Natural killer cell (primary cell): ENCODE results near the gene NCMAP. TPM values are rescaled to one million over a fixed set of nuclear protein-coding genes. Genes with fewer than 3 reads are reported as not detected.

Experiments
- ATAC-seq, 3 donors: fragments of 150-1000 bp in 2 of 3; fragments of 200-7000 bp in 1 of 3; cut with Tn5 transposase; 1 replicate in 1 of 3; 2 replicates in 2 of 3; pipeline ENCODE4 v1.10.0; 2021; ENCODE audit warnings: mild to moderate bottlenecking in 2 of 3, moderate library complexity in 2 of 3
- DNase-seq, 2 donors: peaks; one replicate each; pipeline versions ENCODE4 v3.0.0 to v3.0.0-alpha.2; 2013 to 2021; ENCODE audit warnings: mixed read lengths in 1 of 2
- H3K27ac ChIP-seq: one replicate; pipeline ENCODE4 v1.5.1; 2013; ENCODE audit warnings: mild to moderate bottlenecking, low read length
- H3K27me3 ChIP-seq: one replicate; pipeline ENCODE4 v1.6.1; 2013; ENCODE audit warnings: low read length; ENCODE audit not compliant: control insufficient read depth, insufficient read depth
- H3K36me3 ChIP-seq: one replicate; pipeline ENCODE4 v1.6.1; 2013; ENCODE audit warnings: low read length; ENCODE audit not compliant: control insufficient read depth, insufficient read depth
- H3K4me1 ChIP-seq: one replicate; pipeline ENCODE4 v1.6.1; 2013; ENCODE audit warnings: low read length; ENCODE audit not compliant: control insufficient read depth, insufficient read depth
- H3K4me3 ChIP-seq: one replicate; pipeline ENCODE4 v1.5.1; 2013; ENCODE audit warnings: low read length
- H3K9me3 ChIP-seq: one replicate; pipeline ENCODE4 v1.6.1; 2013; ENCODE audit warnings: low read length; ENCODE audit not compliant: control insufficient read depth, insufficient read depth
- H3K27ac Mint-ChIP-seq, 2 donors: one replicate each; pipeline ENCODE4 v1.8.0; 2022; ENCODE audit warnings: mild to moderate bottlenecking in 2 of 2, mixed read lengths in 2 of 2, moderate library complexity in 1 of 2
- H3K27me3 Mint-ChIP-seq, 2 donors: one replicate each; pipeline ENCODE4 v1.8.0; 2022; ENCODE audit warnings: low read depth in 2 of 2, mixed read lengths in 2 of 2
- H3K36me3 Mint-ChIP-seq: one replicate; pipeline ENCODE4 v1.8.0; 2022; ENCODE audit warnings: mixed read lengths
- H3K4me1 Mint-ChIP-seq, 2 donors: one replicate each; pipeline ENCODE4 v1.8.0; 2022; ENCODE audit warnings: mixed read lengths in 2 of 2
- H3K4me3 Mint-ChIP-seq: one replicate; pipeline ENCODE4 v1.8.0; 2022; ENCODE audit warnings: mild to moderate bottlenecking, moderate library complexity, mixed read lengths
- H3K9me3 Mint-ChIP-seq, 2 donors: one replicate each; pipeline ENCODE4 v1.8.0; 2022; ENCODE audit warnings: mixed read lengths in 2 of 2
- WGBS: methylation state at CpG from one replicate; pipeline ENCODE4 v1.1.7; 2013; ENCODE audit warnings: missing lambda C conversion rate; ENCODE audit not compliant: insufficient coverage; 5-methylcytosine and 5-hydroxymethylcytosine counted together
- intact Hi-C: fragments of 100-400 bp; cut with micrococcal nuclease; formaldehyde crosslinking; loops from one replicate; pipeline ENCODE4 v1.14.2; 2022
- total RNA-seq, 4 donors: library from RNA; stranded (reverse); fragments of 120-200 nt in 1 of 4; gene quantifications; one replicate each; pipeline versions ENCODE4 v1.2.3 to v1.2.4, GENCODE V29; 2013 to 2022
- TF ChIP-seq, protein P1 (sequence below): fragments of 200-600 bp; IDR thresholded peaks from one replicate; pipeline ENCODE4 v1.8.0; 2022; ENCODE audit warnings: antibody characterized with exemption

NCMAP gene
- total RNA-seq, 3 donors from 2014 or later (not counting 1 experiment from before 2014, with no cell fraction given) = not detected

GRCh38 chr1:24622218-24622617 lies 66.3 kb downstream of the NCMAP start:
- no peaks in the 10 kb centered on the region for H3K9me3 ChIP-seq
- H3K27me3 ChIP-seq = no peaks in the 10 kb centered on the region
- 89% methylated on average over 4 of the region's 4 CpGs for WGBS
- H3K9me3 Mint-ChIP-seq = no peaks in the 10 kb centered on the region
- no peaks in the 10 kb centered on the region for H3K4me1 ChIP-seq
- intact Hi-C loops = no loop called here
- TF ChIP-seq, protein P1, sequence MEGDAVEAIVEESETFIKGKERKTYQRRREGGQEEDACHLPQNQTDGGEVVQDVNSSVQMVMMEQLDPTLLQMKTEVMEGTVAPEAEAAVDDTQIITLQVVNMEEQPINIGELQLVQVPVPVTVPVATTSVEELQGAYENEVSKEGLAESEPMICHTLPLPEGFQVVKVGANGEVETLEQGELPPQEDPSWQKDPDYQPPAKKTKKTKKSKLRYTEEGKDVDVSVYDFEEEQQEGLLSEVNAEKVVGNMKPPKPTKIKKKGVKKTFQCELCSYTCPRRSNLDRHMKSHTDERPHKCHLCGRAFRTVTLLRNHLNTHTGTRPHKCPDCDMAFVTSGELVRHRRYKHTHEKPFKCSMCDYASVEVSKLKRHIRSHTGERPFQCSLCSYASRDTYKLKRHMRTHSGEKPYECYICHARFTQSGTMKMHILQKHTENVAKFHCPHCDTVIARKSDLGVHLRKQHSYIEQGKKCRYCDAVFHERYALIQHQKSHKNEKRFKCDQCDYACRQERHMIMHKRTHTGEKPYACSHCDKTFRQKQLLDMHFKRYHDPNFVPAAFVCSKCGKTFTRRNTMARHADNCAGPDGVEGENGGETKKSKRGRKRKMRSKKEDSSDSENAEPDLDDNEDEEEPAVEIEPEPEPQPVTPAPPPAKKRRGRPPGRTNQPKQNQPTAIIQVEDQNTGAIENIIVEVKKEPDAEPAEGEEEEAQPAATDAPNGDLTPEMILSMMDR = no peak
- H3K36me3 Mint-ChIP-seq = no peaks in the 10 kb centered on the region
- DNase-seq (no peak), ATAC-seq (no peak)
- H3K27ac ChIP-seq = no peak overlapping the region
- H3K4me1 Mint-ChIP-seq = no peaks in the 10 kb centered on the region
- H3K4me3 Mint-ChIP-seq = no peak overlapping the region
- H3K27me3 Mint-ChIP-seq = peaks cover 30 to 44% of the 10 kb centered on the region in 2 donors
- no peaks in the 10 kb centered on the region for H3K36me3 ChIP-seq
- no peak overlapping the region for H3K4me3 ChIP-seq
- H3K27ac Mint-ChIP-seq = no peak overlapping the region

DNA sequence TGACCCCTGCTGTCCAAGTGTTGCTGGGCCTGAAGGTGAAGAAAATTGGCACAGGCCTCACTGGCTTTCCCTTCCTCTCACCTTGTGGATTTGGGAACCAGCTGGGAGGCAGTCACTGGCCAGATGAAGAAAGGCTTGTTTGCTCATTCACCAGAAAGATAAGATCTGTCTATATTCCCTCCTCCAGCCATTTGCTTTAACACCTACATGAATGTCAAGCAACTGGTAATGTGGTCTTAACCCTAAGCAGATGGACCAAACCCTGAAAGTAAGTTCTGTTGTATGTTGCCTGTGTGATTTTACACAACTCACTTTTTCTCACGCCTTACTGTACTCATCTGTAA lies 76.9 kb downstream of the NCMAP start:
- intact Hi-C loops = no loop called here
- Mint-ChIP-seq H3K4me1 (peaks cover 0 to 4% of the 10 kb centered on the region in 2 donors), H3K27me3 (peaks cover 6 to 11% of the 10 kb centered on the region in 2 donors), H3K4me3 (no peak overlapping the region), H3K27ac (no peak overlapping the region), H3K36me3 (no peaks in the 10 kb centered on the region), H3K9me3 (no peaks in the 10 kb centered on the region)
- Histone ChIP-seq H3K27me3 (no peaks in the 10 kb centered on the region), H3K4me1 (no peaks in the 10 kb centered on the region), H3K27ac (no peak overlapping the region), H3K36me3 (no peaks in the 10 kb centered on the region), H3K9me3 (no peaks in the 10 kb centered on the region), H3K4me3 (no peak overlapping the region)
- DNase-seq = no peak
- no peak for ATAC-seq
- 100% methylated on average over 1 of the region's 1 CpG for WGBS
- TF ChIP-seq, protein P1 = no peak

- H3K4me1 Mint-ChIP-seq = peaks cover 0 to 4% of the 10 kb centered on the region in 2 donors
- H3K27me3 ChIP-seq = no peaks in the 10 kb centered on the region
- no peak overlapping the region for H3K27ac ChIP-seq
- WGBS = 47% methylated on average over 2 of the region's 4 CpGs
- no peaks in the 10 kb centered on the region for H3K4me1 ChIP-seq
- peaks cover 3 to 11% of the 10 kb centered on the region in 2 donors for H3K27me3 Mint-ChIP-seq
- no peak overlapping the region for H3K4me3 ChIP-seq
- H3K36me3 ChIP-seq = no peaks in the 10 kb centered on the region
- no peaks in the 10 kb centered on the region for H3K9me3 Mint-ChIP-seq
- no peaks in the 10 kb centered on the region for H3K36me3 Mint-ChIP-seq
- ATAC-seq (peak; percentile 64 to 73 (median 69)), DNase-seq (peak in 1 of 2 donors; percentile 76)
- H3K9me3 ChIP-seq = no peaks in the 10 kb centered on the region
- TF ChIP-seq, protein P1 = peak; percentile 51
- no peak overlapping the region for H3K4me3 Mint-ChIP-seq
- H3K27ac Mint-ChIP-seq = no peak overlapping the region
- intact Hi-C loops = loop anchor here (1.0 kb wide), 1 partner anchor 436 kb away; no protein-coding TSS in a partner anchor
Measured at GRCh38 chr1:24635195-24635843, 79.4 kb downstream of the NCMAP start.
